HAP-1 (cell line): ENCODE results near the gene SLC37A1.

ENCODE experiments used
- DNase-seq, 2 experiments: peaks; one replicate each; pipeline ENCODE4 v3.0.0-alpha.2; 2016 to 2020; ENCODE audit warnings: low spot score in 2 of 2
- H3K27me3 ChIP-seq: fragments of 250-450 bp; sonication (Bioruptor Pico); 2 replicates; pipeline ENCODE4 v1.5.1; 2020; ENCODE audit warnings: low read depth, mild to moderate bottlenecking, moderate library complexity
- H3K36me3 ChIP-seq: fragments of 250-450 bp; sonication (Bioruptor Pico); replicated peaks from 2 replicates; pipeline ENCODE4 v1.5.1; 2020; ENCODE audit warnings: mild to moderate bottlenecking
- H3K4me1 ChIP-seq: fragments of 250-450 bp; sonication (Bioruptor Pico); 2 replicates; pipeline ENCODE4 v1.5.1; 2020; ENCODE audit warnings: mild to moderate bottlenecking
- H3K4me3 ChIP-seq: fragments of 250-450 bp; sonication (Bioruptor Pico); 2 replicates; pipeline ENCODE4 v1.5.1; 2020; ENCODE audit warnings: mild to moderate bottlenecking, moderate library complexity
- H3K9me3 ChIP-seq: fragments of 250-450 bp; sonication (Bioruptor Pico); 2 replicates; pipeline ENCODE4 v1.5.1; 2020; ENCODE audit warnings: mild to moderate bottlenecking, moderate library complexity
- in situ Hi-C: fragments of 300-500 bp; cut with MboI; formaldehyde crosslinking; loops from 3 replicates; pipeline ENCODE4 v1.14.3; 2020; ENCODE audit warnings: low sequenced_read_pairs, inconsistent platforms, mixed read lengths

SLC37A1 gene

GRCh38 chr21:42596657-42597056 lies 83.0 kb downstream of the SLC37A1 start:
- in situ Hi-C loops: loop anchor here (10.0 kb wide), 1 partner anchor 238 kb away; no protein-coding TSS in a partner anchor
- no peaks in the 10 kb centered on the region for H3K9me3 ChIP-seq
- H3K4me1 ChIP-seq: no peaks in the 10 kb centered on the region
- no peaks in the 10 kb centered on the region for H3K36me3 ChIP-seq
- H3K4me3 ChIP-seq: no peak overlapping the region
- DNase-seq: no peak
- H3K27me3 ChIP-seq: no peaks in the 10 kb centered on the region; the same call in 1 of the 2 replicates

- no peak for DNase-seq
- Histone ChIP-seq H3K4me1 (no peaks in the 10 kb centered on the region), H3K4me3 (no peak overlapping the region), H3K9me3 (no peaks in the 10 kb centered on the region), H3K27me3 (no peaks in the 10 kb centered on the region; the same call in 1 of the 2 replicates), H3K36me3 (no peaks in the 10 kb centered on the region)
- in situ Hi-C loops: loop anchor here (10.0 kb wide), 1 partner anchor 237 kb away; no protein-coding TSS in a partner anchor
Observed at GRCh38 chr21:42597487-42598158, 84.0 kb downstream of the SLC37A1 start.

GRCh38 chr21:42598159-42598735 lies 84.6 kb downstream of the SLC37A1 start:
- H3K36me3 ChIP-seq: no peaks in the 10 kb centered on the region
- no peaks in the 10 kb centered on the region; the same call in 1 of the 2 replicates for H3K27me3 ChIP-seq
- no peak overlapping the region for H3K4me3 ChIP-seq
- H3K9me3 ChIP-seq: no peaks in the 10 kb centered on the region
- in situ Hi-C loops: loop anchor here (10.0 kb wide), 1 partner anchor 237 kb away; no protein-coding TSS in a partner anchor
- DNase-seq: no peak
- H3K4me1 ChIP-seq: no peaks in the 10 kb centered on the region

GRCh38 chr21:42599486-42599885 lies 85.8 kb downstream of the SLC37A1 start:
- H3K9me3 ChIP-seq: no peaks in the 10 kb centered on the region
- H3K4me1 ChIP-seq: no peaks in the 10 kb centered on the region
- no peak for DNase-seq
- H3K36me3 ChIP-seq: no peaks in the 10 kb centered on the region
- H3K27me3 ChIP-seq: no peaks in the 10 kb centered on the region; the same call in 1 of the 2 replicates
- no peak overlapping the region for H3K4me3 ChIP-seq
- in situ Hi-C loops: loop anchor here (10.0 kb wide), 1 partner anchor 235 kb away; no protein-coding TSS in a partner anchor

- H3K27me3 ChIP-seq: no peaks in the 10 kb centered on the region; the same call in 1 of the 2 replicates
- no peaks in the 10 kb centered on the region for H3K9me3 ChIP-seq
- no peaks in the 10 kb centered on the region for H3K36me3 ChIP-seq
- H3K4me1 ChIP-seq: no peaks in the 10 kb centered on the region
- no peak overlapping the region for H3K4me3 ChIP-seq
- in situ Hi-C loops: loop anchor here (10.0 kb wide), 1 partner anchor 235 kb away; no protein-coding TSS in a partner anchor
- DNase-seq: no peak
Observed at GRCh38 chr21:42599962-42600361, 86.3 kb downstream of the SLC37A1 start.

- peaks cover 5% of the 10 kb centered on the region; the same call in 1 of the 2 replicates for H3K9me3 ChIP-seq
- no peak for DNase-seq
- in situ Hi-C loops: no loop called here
- H3K27me3 ChIP-seq: peaks cover 3% of the 10 kb centered on the region; the same call in 1 of the 2 replicates
- no peak overlapping the region for H3K4me3 ChIP-seq
- no peaks in the 10 kb centered on the region for H3K36me3 ChIP-seq
- H3K4me1 ChIP-seq: no peaks in the 10 kb centered on the region
Observed at GRCh38 chr21:42601656-42602055, 88.0 kb downstream of the SLC37A1 start.

GRCh38 chr21:42607102-42607501 lies 93.5 kb downstream of the SLC37A1 start:
- Histone ChIP-seq H3K36me3 (no peaks in the 10 kb centered on the region), H3K27me3 (0 out of 2 replicates have a peak, but pooled peaks cover 3% of the 10 kb centered on the region), H3K4me1 (no peaks in the 10 kb centered on the region), H3K9me3 (peaks cover 5% of the 10 kb centered on the region; the same call in 1 of the 2 replicates), H3K4me3 (no peak overlapping the region)
- in situ Hi-C loops: no loop called here
- DNase-seq: no peak

GRCh38 chr21:42607525-42608102 lies 94.0 kb downstream of the SLC37A1 start:
- Histone ChIP-seq H3K4me3 (no peak overlapping the region), H3K27me3 (0 out of 2 replicates have a peak, but pooled peaks cover 3% of the 10 kb centered on the region), H3K9me3 (peaks cover 5% of the 10 kb centered on the region; the same call in 1 of the 2 replicates), H3K36me3 (no peaks in the 10 kb centered on the region), H3K4me1 (no peaks in the 10 kb centered on the region)
- DNase-seq: no peak
- in situ Hi-C loops: no loop called here

- Histone ChIP-seq H3K4me1 (no peaks in the 10 kb centered on the region), H3K36me3 (no peaks in the 10 kb centered on the region), H3K27me3 (0 out of 2 replicates have a peak, but pooled peaks cover 3% of the 10 kb centered on the region), H3K9me3 (peaks cover 5% of the 10 kb centered on the region; the same call in 1 of the 2 replicates), H3K4me3 (no peak overlapping the region)
- in situ Hi-C loops: no loop called here
- DNase-seq: no peak
Observed at GRCh38 chr21:42608446-42608845, 94.8 kb downstream of the SLC37A1 start.

GRCh38 chr21:42609811-42610210 lies 96.2 kb downstream of the SLC37A1 start:
- Histone ChIP-seq H3K36me3 (no peaks in the 10 kb centered on the region), H3K27me3 (0 out of 2 replicates have a peak, but pooled peaks cover 3% of the 10 kb centered on the region), H3K4me3 (no peak overlapping the region), H3K9me3 (peaks cover 5% of the 10 kb centered on the region; the same call in 1 of the 2 replicates), H3K4me1 (no peaks in the 10 kb centered on the region)
- in situ Hi-C loops: no loop called here
- DNase-seq: no peak

GRCh38 chr21:42611852-42612251 lies 98.2 kb downstream of the SLC37A1 start:
- Histone ChIP-seq H3K27me3 (no peaks in the 10 kb centered on the region), H3K4me1 (no peaks in the 10 kb centered on the region), H3K4me3 (no peak overlapping the region), H3K36me3 (no peaks in the 10 kb centered on the region), H3K9me3 (no peaks in the 10 kb centered on the region)
- DNase-seq: no peak
- in situ Hi-C loops: no loop called here

GRCh38 chr21:42612390-42612789 lies 98.7 kb downstream of the SLC37A1 start:
- Histone ChIP-seq H3K4me1 (no peaks in the 10 kb centered on the region), H3K27me3 (no peaks in the 10 kb centered on the region), H3K36me3 (no peaks in the 10 kb centered on the region), H3K9me3 (no peaks in the 10 kb centered on the region), H3K4me3 (no peak overlapping the region)
- in situ Hi-C loops: no loop called here
- DNase-seq: no peak

- Histone ChIP-seq H3K36me3 (no peaks in the 10 kb centered on the region), H3K4me1 (no peaks in the 10 kb centered on the region), H3K4me3 (no peak overlapping the region), H3K27me3 (no peaks in the 10 kb centered on the region; the same call in 1 of the 2 replicates), H3K9me3 (no peaks in the 10 kb centered on the region)
- DNase-seq: no peak
- in situ Hi-C loops: no loop called here
Observed at GRCh38 chr21:42613756-42614155, 100.1 kb downstream of the SLC37A1 start.

GRCh38 chr21:42614396-42614795 lies 100.7 kb downstream of the SLC37A1 start:
- in situ Hi-C loops: no loop called here
- no peaks in the 10 kb centered on the region for H3K4me1 ChIP-seq
- H3K9me3 ChIP-seq: no peaks in the 10 kb centered on the region
- H3K36me3 ChIP-seq: no peaks in the 10 kb centered on the region
- H3K27me3 ChIP-seq: no peaks in the 10 kb centered on the region; the same call in 1 of the 2 replicates
- no peak overlapping the region for H3K4me3 ChIP-seq
- no peak for DNase-seq
